ENCODE results near the gene DDR1. TPM values are rescaled to one million over a fixed set of nuclear protein-coding genes. Genes with fewer than 3 reads are reported as not detected.
A peak's percentile ranks its signal among the peaks of the same experiment; 100 is the strongest.

The DDR1 gene
- total and polyA plus RNA-seq, 4 donors, result 6.8 to 32.0 (median 22.5) TPM

- WGBS, 2 donors, result 51 to 54% methylated on average over 3 of the region's 3 CpGs
- Histone ChIP-seq H3K4me3 (ENCODE audit: low read length in 2 of 2) (no peak overlapping the region), H3K27me3 (ENCODE audit: control insufficient read depth in 1 of 2, insufficient read depth in 2 of 2, low read length in 1 of 2) (no peaks in the 10 kb centered on the region), H3K4me1 (ENCODE audit: control insufficient read depth in 1 of 2, insufficient read depth in 2 of 2, low read length in 2 of 2) (no peaks in the 10 kb centered on the region), H3K9me3 (ENCODE audit: control insufficient read depth, low read length) (no peaks in the 10 kb centered on the region), H3K27ac (ENCODE audit: low read depth in 1 of 2, low read length in 2 of 2) (no peak overlapping the region), H3K36me3 (ENCODE audit: control insufficient read depth in 1 of 2, insufficient read depth in 2 of 2, low read length in 1 of 2) (no peaks in the 10 kb centered on the region)
- ATAC-seq (ENCODE audit: low FRiP score) (no peak), DNase-seq (no peak)
- intact Hi-C loops (cut with DNase I), result loop anchor here in 1 of 2 donors (5.0 kb wide), 1 partner anchor 118 kb away; no protein-coding TSS in a partner anchor
These were observed 55.2 kb downstream of the DDR1 start for GRCh38 chr6:30939473-30939872.

GRCh38 chr6:30940361-30940986, 56.2 kb downstream of the DDR1 start, which contains the start of gene MUCL3:
TSS of gene MUCL3 (plus strand) at chr6:30940973. CDS start at chr6:30941000, 27 bp downstream.
- no peaks in the 10 kb centered on the region for H3K27me3 ChIP-seq (ENCODE audit: control insufficient read depth in 1 of 2, insufficient read depth in 2 of 2, low read length in 1 of 2)
- 75 to 77% methylated on average over 15 to 16 of the region's 16 CpGs for WGBS, 2 donors
- DNase-seq, result no peak

GRCh38 chr6:30942338-30943060, 58.2 kb downstream of the DDR1 start:
- WGBS, 2 donors, result 17 to 18% methylated on average over 15 of the region's 15 CpGs
- Histone ChIP-seq H3K4me3 (ENCODE audit: low read length in 2 of 2) (no peak overlapping the region), H3K27me3 (ENCODE audit: control insufficient read depth in 1 of 2, insufficient read depth in 2 of 2, low read length in 1 of 2) (no peaks in the 10 kb centered on the region), H3K27ac (ENCODE audit: low read depth in 1 of 2, low read length in 2 of 2) (no peak overlapping the region), H3K4me1 (ENCODE audit: control insufficient read depth in 1 of 2, insufficient read depth in 2 of 2, low read length in 2 of 2) (no peaks in the 10 kb centered on the region), H3K36me3 (ENCODE audit: control insufficient read depth in 1 of 2, insufficient read depth in 2 of 2, low read length in 1 of 2) (no peaks in the 10 kb centered on the region), H3K9me3 (ENCODE audit: control insufficient read depth, low read length) (no peaks in the 10 kb centered on the region)
- intact Hi-C loops (cut with DNase I), result no loop called here
- DNase-seq (peak; percentile 79 to 89), ATAC-seq (ENCODE audit: low FRiP score) (peak; percentile 53)

More at GRCh38 chr6:30940361-30940986, 56.2 kb downstream of the DDR1 start, which contains the start of gene MUCL3:
- no peak within 1 kb of the TSS for H3K4me3 ChIP-seq (ENCODE audit: low read length in 2 of 2)
- no peak within 1 kb of the TSS for H3K27ac ChIP-seq (ENCODE audit: low read depth in 1 of 2, low read length in 2 of 2)
- H3K9me3 ChIP-seq (ENCODE audit: control insufficient read depth, low read length), result no peaks in the 10 kb centered on the region
- intact Hi-C loops (cut with DNase I), result no loop called here
- H3K36me3 ChIP-seq (ENCODE audit: control insufficient read depth in 1 of 2, insufficient read depth in 2 of 2, low read length in 1 of 2), result no peaks in the 10 kb centered on the region
- H3K4me1 ChIP-seq (ENCODE audit: control insufficient read depth in 1 of 2, insufficient read depth in 2 of 2, low read length in 2 of 2), result no peaks in the 10 kb centered on the region
- ATAC-seq (ENCODE audit: low FRiP score), result no peak

GRCh38 chr6:30944051-30944450, 59.7 kb downstream of the DDR1 start:
- intact Hi-C loops (cut with DNase I), result no loop called here
- WGBS, 2 donors, result 92 to 94% methylated on average over 4 of the region's 4 CpGs
- no peak for DNase-seq
- no peak for ATAC-seq (ENCODE audit: low FRiP score)
- Histone ChIP-seq H3K27ac (ENCODE audit: low read depth in 1 of 2, low read length in 2 of 2) (no peak overlapping the region), H3K4me1 (ENCODE audit: control insufficient read depth in 1 of 2, insufficient read depth in 2 of 2, low read length in 2 of 2) (no peaks in the 10 kb centered on the region), H3K27me3 (ENCODE audit: control insufficient read depth in 1 of 2, insufficient read depth in 2 of 2, low read length in 1 of 2) (no peaks in the 10 kb centered on the region), H3K9me3 (ENCODE audit: control insufficient read depth, low read length) (no peaks in the 10 kb centered on the region), H3K4me3 (ENCODE audit: low read length in 2 of 2) (no peak overlapping the region), H3K36me3 (ENCODE audit: control insufficient read depth in 1 of 2, insufficient read depth in 2 of 2, low read length in 1 of 2) (no peaks in the 10 kb centered on the region)

- Histone ChIP-seq H3K27me3 (ENCODE audit: control insufficient read depth in 1 of 2, insufficient read depth in 2 of 2, low read length in 1 of 2) (no peaks in the 10 kb centered on the region), H3K4me3 (ENCODE audit: low read length in 2 of 2) (no peak overlapping the region), H3K36me3 (ENCODE audit: control insufficient read depth in 1 of 2, insufficient read depth in 2 of 2, low read length in 1 of 2) (no peaks in the 10 kb centered on the region), H3K27ac (ENCODE audit: low read depth in 1 of 2, low read length in 2 of 2) (no peak overlapping the region), H3K9me3 (ENCODE audit: control insufficient read depth, low read length) (no peaks in the 10 kb centered on the region), H3K4me1 (ENCODE audit: control insufficient read depth in 1 of 2, insufficient read depth in 2 of 2, low read length in 2 of 2) (no peaks in the 10 kb centered on the region)
- no peak for DNase-seq
- intact Hi-C loops (cut with DNase I), result no loop called here
- ATAC-seq (ENCODE audit: low FRiP score), result no peak
- 79 to 85% methylated on average over 5 of the region's 5 CpGs for WGBS, 2 donors
These were observed 61.0 kb downstream of the DDR1 start for GRCh38 chr6:30945281-30945680.

GRCh38 chr6:30947231-30947630, 62.9 kb downstream of the DDR1 start:
- WGBS, 2 donors, result 83 to 84% methylated on average over 4 of the region's 4 CpGs
- H3K27me3 ChIP-seq (ENCODE audit: control insufficient read depth in 1 of 2, insufficient read depth in 2 of 2, low read length in 1 of 2), result no peaks in the 10 kb centered on the region
- intact Hi-C loops (cut with DNase I), result no loop called here

GRCh38 chr6:30948811-30949210, 64.5 kb downstream of the DDR1 start:
- Histone ChIP-seq H3K36me3 (ENCODE audit: control insufficient read depth in 1 of 2, insufficient read depth in 2 of 2, low read length in 1 of 2) (no peaks in the 10 kb centered on the region), H3K4me3 (ENCODE audit: low read length in 2 of 2) (no peak overlapping the region), H3K9me3 (ENCODE audit: control insufficient read depth, low read length) (no peaks in the 10 kb centered on the region), H3K4me1 (ENCODE audit: control insufficient read depth in 1 of 2, insufficient read depth in 2 of 2, low read length in 2 of 2) (no peaks in the 10 kb centered on the region), H3K27ac (ENCODE audit: low read depth in 1 of 2, low read length in 2 of 2) (no peak overlapping the region), H3K27me3 (ENCODE audit: control insufficient read depth in 1 of 2, insufficient read depth in 2 of 2, low read length in 1 of 2) (no peaks in the 10 kb centered on the region)
- DNase-seq (no peak), ATAC-seq (ENCODE audit: low FRiP score) (no peak)
- intact Hi-C loops (cut with DNase I), result no loop called here
- 88 to 90% methylated on average over 6 of the region's 6 CpGs for WGBS, 2 donors

More at GRCh38 chr6:30947231-30947630, 62.9 kb downstream of the DDR1 start:
- no peak for DNase-seq
- Histone ChIP-seq H3K36me3 (ENCODE audit: control insufficient read depth in 1 of 2, insufficient read depth in 2 of 2, low read length in 1 of 2) (no peaks in the 10 kb centered on the region), H3K4me3 (ENCODE audit: low read length in 2 of 2) (no peak overlapping the region), H3K4me1 (ENCODE audit: control insufficient read depth in 1 of 2, insufficient read depth in 2 of 2, low read length in 2 of 2) (no peaks in the 10 kb centered on the region), H3K27ac (ENCODE audit: low read depth in 1 of 2, low read length in 2 of 2) (no peak overlapping the region), H3K9me3 (ENCODE audit: control insufficient read depth, low read length) (no peaks in the 10 kb centered on the region)
- ATAC-seq (ENCODE audit: low FRiP score), result no peak

Measured in aorta (tissue), 5 donors.